GM23248 (cell line): ENCODE results near the gene APC2. TPM values are rescaled to one million over a fixed set of nuclear protein-coding genes. Genes with fewer than 3 reads are reported as not detected.

Source experiments
- DNase-seq: peaks from one replicate; pipeline ENCODE4 v3.0.0-alpha.2; 2015
- H2AFZ ChIP-seq: fragments of 200-600 bp; sonication (generic); 2 replicates; pipeline ENCODE4 v1.6.1; 2016; ENCODE audit warnings: antibody characterized with exemption
- H3F3A ChIP-seq: fragments of 200-600 bp; sonication (generic); 2 replicates; pipeline ENCODE4 v1.6.1; 2016; ENCODE audit warnings: mild to moderate bottlenecking, antibody characterized with exemption, mixed run types; ENCODE audit not compliant: insufficient read depth
- H3K27ac ChIP-seq: fragments of 200-600 bp; sonication (generic); 2 replicates; pipeline ENCODE4 v1.5.1; 2016; ENCODE audit warnings: mild to moderate bottlenecking
- H3K27me3 ChIP-seq: fragments of 200-600 bp; sonication (generic); replicated peaks from 2 replicates; pipeline ENCODE4 v1.6.1; 2016; ENCODE audit warnings: mild to moderate bottlenecking; ENCODE audit not compliant: insufficient read depth
- H3K36me3 ChIP-seq: fragments of 200-600 bp; sonication (generic); 2 replicates; pipeline ENCODE4 v1.6.1; 2016; ENCODE audit warnings: low read depth, mild to moderate bottlenecking
- H3K4me1 ChIP-seq: fragments of 200-600 bp; sonication (generic); 2 replicates; pipeline ENCODE4 v1.6.1; 2016; ENCODE audit warnings: mild to moderate bottlenecking; ENCODE audit not compliant: insufficient read depth
- H3K4me2 ChIP-seq: fragments of 200-600 bp; sonication (generic); one replicate; pipeline ENCODE4 v1.6.1; 2016; ENCODE audit warnings: mild to moderate bottlenecking; ENCODE audit not compliant: unreplicated experiment
- H3K4me3 ChIP-seq: fragments of 200-600 bp; sonication (generic); 2 replicates; pipeline ENCODE4 v1.5.1; 2016; ENCODE audit warnings: mild to moderate bottlenecking
- H3K79me2 ChIP-seq: fragments of 200-600 bp; sonication (generic); 2 replicates; pipeline ENCODE4 v1.6.1; 2016; ENCODE audit warnings: mild to moderate bottlenecking; ENCODE audit not compliant: insufficient read depth
- H3K9ac ChIP-seq: fragments of 200-600 bp; sonication (generic); 2 replicates; pipeline ENCODE4 v1.6.1; 2016; ENCODE audit warnings: mild to moderate bottlenecking
- H3K9me2 ChIP-seq: fragments of 200-600 bp; sonication (generic); 2 replicates; pipeline ENCODE4 v1.6.1; 2016; ENCODE audit warnings: mixed run types, mild to moderate bottlenecking, moderate library complexity; ENCODE audit not compliant: insufficient read depth
- H3K9me3 ChIP-seq: fragments of 200-600 bp; sonication (generic); one replicate; pipeline ENCODE4 v1.6.1; 2017; ENCODE audit warnings: low read depth
- H4K20me1 ChIP-seq: fragments of 200-600 bp; sonication (generic); 2 replicates; pipeline ENCODE4 v1.6.0; 2016; ENCODE audit not compliant: insufficient read depth
- EZH2 ChIP-seq: fragments of 200-600 bp; sonication (generic); IDR thresholded peaks from 2 replicates; pipeline ENCODE4 v1.6.1; 2018; ENCODE audit warnings: antibody characterized with exemption, mild to moderate bottlenecking; ENCODE audit not compliant: insufficient read depth, poor library complexity, severe bottlenecking
- EZH2phosphoT487 ChIP-seq: fragments of 200-600 bp; sonication (generic); IDR thresholded peaks from 2 replicates; pipeline ENCODE4 v1.6.1; 2018; ENCODE audit warnings: antibody characterized with exemption, moderate library complexity, mild to moderate bottlenecking, low read depth; ENCODE audit not compliant: insufficient read depth
- WGBS, 2 experiments: methylation state at CpG; one replicate each; pipeline ENCODE4 v1.1.6; 2015 to 2017; ENCODE audit warnings: low lambda C conversion rate in 2 of 2, low coverage in 1 of 2; ENCODE audit errors: missing lambda C conversion rate in 2 of 2; 5-methylcytosine and 5-hydroxymethylcytosine counted together
- in situ Hi-C: fragments of 300-500 bp; cut with MboI; formaldehyde crosslinking; loops from 2 replicates; pipeline ENCODE4 v1.15.0; 2020
- polyA plus RNA-seq: library from polyadenylated mRNA; unstranded; fragments of >200 nt; fragmentation: Nextera tagmentation; extraction: Ambion mirVana; gene quantifications from 2 replicates; pipeline ENCODE4 v1.2.1, GENCODE V29; 2016
- total RNA-seq: library from RNA; depleted of rRNA; stranded (reverse); fragments of >200 nt; shearing (Covaris generic); gene quantifications from 2 replicates; pipeline ENCODE4 v1.2.3, GENCODE V29; 2014

Gene APC2
- total and polyA plus RNA-seq, 2 experiments from 2014 or later = 0.10 to 0.11 TPM

DNA sequence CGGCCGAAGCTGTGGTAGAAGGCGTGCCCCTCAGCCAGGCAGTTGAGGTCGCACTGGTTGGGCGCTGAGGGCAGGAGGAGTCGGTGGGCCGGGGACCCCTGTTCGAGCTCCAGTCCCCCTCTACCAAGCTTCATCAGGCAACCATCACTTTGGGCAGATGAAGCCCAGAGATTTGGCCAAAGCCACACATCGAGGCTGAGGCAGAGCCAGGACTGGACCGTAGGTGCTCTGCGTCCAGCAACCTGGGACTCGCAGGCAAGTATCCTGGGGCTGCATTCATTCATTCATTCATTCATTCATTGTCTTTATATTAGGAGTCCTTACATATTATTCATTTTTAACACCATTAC lies 58.6 kb downstream of the APC2 start:
- Histone ChIP-seq H3F3A (peaks cover 14% of the 10 kb centered on the region; the same call in 1 of the 2 replicates), H3K27ac (0 out of 2 replicates have a peak overlapping the region, but pooled peaks have one; percentile 27), H3K36me3 (no peaks in the 10 kb centered on the region), H3K79me2 (peaks cover 7% of the 10 kb centered on the region; the same call in 1 of the 2 replicates), H3K9ac (no peak overlapping the region), H3K4me1 (no peaks in the 10 kb centered on the region), H2AFZ (no peak overlapping the region), H3K4me2 (peak overlapping the region; percentile 34), H3K9me3 (no peaks in the 10 kb centered on the region), H3K27me3 (no peaks in the 10 kb centered on the region), H3K4me3 (0 out of 2 replicates have a peak overlapping the region, but pooled peaks have one; percentile 16), H3K9me2 (no peaks in the 10 kb centered on the region), H4K20me1 (no peaks in the 10 kb centered on the region)
- no peak for TF ChIP-seq EZH2phosphoT487
- TF ChIP-seq EZH2 = no peak
- DNase-seq = no peak
- WGBS, 2 experiments = 41 to 47% methylated on average over 9 to 12 of the region's 12 CpGs
- in situ Hi-C loops = no loop called here

DNA sequence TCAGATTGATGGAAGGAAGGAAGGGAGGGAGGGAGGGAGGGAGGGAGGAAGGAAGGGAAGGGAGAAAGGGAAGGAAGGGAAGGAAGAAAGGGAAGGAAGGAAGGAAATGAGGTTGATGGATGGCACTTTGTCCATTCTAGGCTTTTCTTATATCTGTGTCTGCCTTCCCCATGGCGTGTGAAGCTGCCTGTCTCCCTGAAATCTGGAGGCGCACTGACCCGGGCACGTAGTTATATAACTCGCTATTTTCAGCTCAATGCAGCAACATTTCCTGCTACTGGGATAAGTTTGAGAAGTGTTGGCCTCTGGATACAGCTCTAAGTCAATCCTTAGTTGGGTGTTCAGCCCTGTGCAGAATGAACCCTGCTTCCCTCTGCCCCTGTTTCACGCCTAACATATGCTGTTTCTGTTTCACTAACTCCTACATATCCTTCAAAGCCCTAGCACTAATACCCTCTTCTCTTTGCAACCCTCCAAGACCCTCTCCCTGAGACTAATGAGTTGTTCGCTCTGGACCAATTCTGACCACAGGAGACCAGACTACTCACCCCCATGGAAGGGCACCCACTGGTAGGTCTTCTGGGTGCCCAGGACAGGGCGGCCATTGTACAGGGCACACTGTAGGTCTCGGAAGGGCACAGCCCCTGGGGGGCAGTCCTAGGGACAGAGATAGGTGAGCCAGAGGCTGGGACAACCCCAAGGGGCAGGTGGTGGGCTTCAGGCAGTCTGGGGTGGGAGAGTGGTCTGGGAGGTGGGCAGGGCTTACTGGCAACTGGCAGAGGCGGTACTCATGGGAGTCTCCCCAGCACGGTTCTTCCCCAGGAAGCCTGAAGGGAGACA lies 59.9 kb downstream of the APC2 start:
- in situ Hi-C loops = no loop called here
- Histone ChIP-seq H3K27me3 (no peaks in the 10 kb centered on the region), H3K79me2 (peaks cover 7% of the 10 kb centered on the region; the same call in 1 of the 2 replicates), H3K36me3 (no peaks in the 10 kb centered on the region), H2AFZ (no peak overlapping the region), H3K9me3 (no peaks in the 10 kb centered on the region), H3K4me1 (no peaks in the 10 kb centered on the region), H3F3A (peaks cover 14% of the 10 kb centered on the region; the same call in 1 of the 2 replicates), H4K20me1 (no peaks in the 10 kb centered on the region), H3K4me3 (no peak overlapping the region), H3K4me2 (no peak overlapping the region), H3K9me2 (no peaks in the 10 kb centered on the region), H3K27ac (no peak overlapping the region), H3K9ac (no peak overlapping the region)
- no peak for TF ChIP-seq EZH2
- TF ChIP-seq EZH2phosphoT487 = no peak
- WGBS, 2 experiments = 65 to 67% methylated on average over 9 to 11 of the region's 11 CpGs
- DNase-seq = no peak

DNA sequence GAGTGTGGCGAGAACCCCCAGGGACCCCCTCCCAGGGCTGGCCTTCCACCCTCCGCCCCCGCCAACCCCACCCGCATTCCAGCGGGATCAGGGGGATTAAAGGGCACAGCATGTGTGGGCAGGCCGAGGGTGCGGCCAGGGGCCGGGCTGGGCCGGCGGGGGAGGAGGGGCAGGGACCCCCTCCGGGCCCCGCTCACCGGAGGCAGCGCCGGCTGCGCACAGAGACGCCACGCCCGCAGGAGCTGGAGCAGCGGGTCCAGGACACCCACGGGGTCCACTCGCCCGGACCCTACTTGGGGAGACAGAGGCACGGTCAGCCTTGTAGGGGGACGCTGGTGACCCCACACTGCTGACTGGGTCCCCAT lies 60.5 kb downstream of the APC2 start:
- no peaks in the 10 kb centered on the region for H3K36me3 ChIP-seq
- no peak for DNase-seq
- TF ChIP-seq EZH2 = no peak
- TF ChIP-seq EZH2phosphoT487 = no peak
- no peak overlapping the region for H3K9ac ChIP-seq
- in situ Hi-C loops = no loop called here
- H4K20me1 ChIP-seq = no peaks in the 10 kb centered on the region
- H2AFZ ChIP-seq = no peak overlapping the region
- H3K79me2 ChIP-seq = peaks cover 7% of the 10 kb centered on the region; the same call in 1 of the 2 replicates
- H3K9me3 ChIP-seq = no peaks in the 10 kb centered on the region
- H3K4me2 ChIP-seq = no peak overlapping the region
- H3K4me3 ChIP-seq = no peak overlapping the region
- WGBS, 2 experiments = 80% methylated on average over 1 to 23 of the region's 25 CpGs
- H3K27ac ChIP-seq = no peak overlapping the region
- H3K9me2 ChIP-seq = no peaks in the 10 kb centered on the region
- no peaks in the 10 kb centered on the region for H3K4me1 ChIP-seq
- no peaks in the 10 kb centered on the region for H3K27me3 ChIP-seq
- H3F3A ChIP-seq = peaks cover 14% of the 10 kb centered on the region; the same call in 1 of the 2 replicates

DNA sequence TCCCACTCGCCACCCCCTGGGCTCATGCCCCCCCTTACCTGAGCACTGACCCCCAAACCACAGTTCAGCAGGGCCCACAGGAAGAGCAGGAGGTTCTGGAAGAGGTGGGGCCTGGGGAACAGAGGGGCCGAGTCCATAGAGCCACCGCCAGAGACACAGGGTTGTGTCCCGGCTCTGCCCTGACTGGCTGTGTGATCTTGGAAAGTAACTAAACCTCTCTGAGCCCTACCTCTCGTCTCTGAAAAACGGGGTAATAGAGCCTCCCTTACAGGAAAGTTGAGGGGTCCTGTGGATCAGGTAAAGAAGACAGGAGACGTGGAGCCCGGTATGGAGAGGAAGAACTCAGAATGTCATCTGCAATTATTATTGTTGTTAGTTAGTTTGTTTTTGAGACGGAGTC lies 60.9 kb downstream of the APC2 start:
- peaks cover 7% of the 10 kb centered on the region; the same call in 1 of the 2 replicates for H3K79me2 ChIP-seq
- H3K36me3 ChIP-seq = no peaks in the 10 kb centered on the region
- no peaks in the 10 kb centered on the region for H3K27me3 ChIP-seq
- H3K9ac ChIP-seq = no peak overlapping the region
- H3K9me2 ChIP-seq = no peaks in the 10 kb centered on the region
- no peak for DNase-seq
- H3K4me2 ChIP-seq = no peak overlapping the region
- H4K20me1 ChIP-seq = no peaks in the 10 kb centered on the region
- TF ChIP-seq EZH2phosphoT487 = no peak
- no peak for TF ChIP-seq EZH2
- in situ Hi-C loops = no loop called here
- H2AFZ ChIP-seq = no peak overlapping the region
- 79 to 90% methylated on average over 6 to 9 of the region's 9 CpGs for WGBS, 2 experiments
- no peaks in the 10 kb centered on the region for H3K9me3 ChIP-seq
- no peaks in the 10 kb centered on the region for H3K4me1 ChIP-seq
- H3K4me3 ChIP-seq = no peak overlapping the region
- H3K27ac ChIP-seq = no peak overlapping the region
- peaks cover 14% of the 10 kb centered on the region; the same call in 1 of the 2 replicates for H3F3A ChIP-seq
